GOT3 (cell line): ENCODE measurements around the gene NEURL1B.
"Not testable (repeated sequence)": the region's sequence is repeated elsewhere in the genome, so short reads cannot be mapped to it uniquely, and the experiment has no call there.

Experiments used
- DNase-seq: peaks from one replicate; lab custom pipeline; 2025; ENCODE audit warnings: mixed read lengths; lab: John Stamatoyannopoulos, UW

Gene NEURL1B

GRCh38 chr5:172678362-172678874, 37.4 kb downstream of the NEURL1B start:
- not testable (repeated sequence) for DNase-seq

GRCh38 chr5:172678902-172679301, 37.8 kb downstream of the NEURL1B start:
- no peak for DNase-seq

- no peak for DNase-seq
Measured at GRCh38 chr5:172679628-172680212, 38.7 kb downstream of the NEURL1B start.

GRCh38 chr5:172680921-172681320, 39.9 kb downstream of the NEURL1B start:
- DNase-seq = no peak

GRCh38 chr5:172681421-172681820, 40.4 kb downstream of the NEURL1B start:
- DNase-seq = no peak

- DNase-seq = no peak
Measured at GRCh38 chr5:172683264-172683644, 42.2 kb downstream of the NEURL1B start.

- no peak for DNase-seq
Measured at GRCh38 chr5:172683645-172684471, 42.8 kb downstream of the NEURL1B start.

GRCh38 chr5:172685091-172685490, 44.0 kb downstream of the NEURL1B start:
- no peak for DNase-seq

- no peak for DNase-seq
Measured at GRCh38 chr5:172686111-172686510, 45.0 kb downstream of the NEURL1B start.

- DNase-seq = no peak
Measured at GRCh38 chr5:172686539-172687390, 45.7 kb downstream of the NEURL1B start.

GRCh38 chr5:172687940-172688339, 46.9 kb downstream of the NEURL1B start:
- no peak for DNase-seq

GRCh38 chr5:172688349-172689217, 47.5 kb downstream of the NEURL1B start:
- no peak for DNase-seq

- no peak for DNase-seq
Measured at GRCh38 chr5:172689218-172689572, 48.1 kb downstream of the NEURL1B start.

GRCh38 chr5:172689801-172690200, 48.7 kb downstream of the NEURL1B start:
- DNase-seq = no peak

GRCh38 chr5:172690258-172691075, 49.4 kb downstream of the NEURL1B start:
- DNase-seq = no peak

GRCh38 chr5:172691886-172692285, 50.8 kb downstream of the NEURL1B start:
- no peak for DNase-seq

- DNase-seq = no peak
Measured at GRCh38 chr5:172692451-172692850, 51.4 kb downstream of the NEURL1B start.

- no peak for DNase-seq
Measured at GRCh38 chr5:172692981-172693380, 51.9 kb downstream of the NEURL1B start.

- no peak for DNase-seq
Measured at GRCh38 chr5:172694061-172694460, 53.0 kb downstream of the NEURL1B start.

GRCh38 chr5:172694541-172694940, 53.5 kb downstream of the NEURL1B start:
- DNase-seq = no peak
